ENCODE measurements around the gene ASTN2.

DNA sequence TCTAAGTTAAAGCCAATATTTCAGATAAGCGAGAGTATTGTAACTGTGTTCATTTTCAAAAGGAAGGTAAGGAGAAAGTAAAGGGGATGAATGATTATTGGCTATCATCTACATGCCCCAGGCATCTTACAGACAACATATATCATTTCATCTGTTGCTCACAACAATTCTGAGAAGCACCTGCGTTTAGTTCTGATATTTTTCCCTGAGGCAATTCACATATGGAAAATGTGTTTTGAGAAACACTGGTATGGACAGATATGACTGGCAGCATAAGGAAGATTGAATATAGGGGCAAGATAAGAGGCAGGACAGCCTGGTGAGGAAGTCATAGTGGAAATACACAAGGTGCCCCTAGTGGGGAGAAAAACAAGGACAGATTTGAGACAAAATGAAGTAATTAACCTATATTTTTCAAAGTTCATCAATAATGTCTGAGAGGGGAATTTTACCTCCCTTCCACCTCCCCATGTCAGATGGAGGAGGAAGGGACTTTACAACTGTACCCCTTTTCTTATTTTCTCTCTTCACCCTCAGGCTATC, 815.4 kb downstream of the ASTN2 start:
- TF ChIP-seq, protein P1, sequence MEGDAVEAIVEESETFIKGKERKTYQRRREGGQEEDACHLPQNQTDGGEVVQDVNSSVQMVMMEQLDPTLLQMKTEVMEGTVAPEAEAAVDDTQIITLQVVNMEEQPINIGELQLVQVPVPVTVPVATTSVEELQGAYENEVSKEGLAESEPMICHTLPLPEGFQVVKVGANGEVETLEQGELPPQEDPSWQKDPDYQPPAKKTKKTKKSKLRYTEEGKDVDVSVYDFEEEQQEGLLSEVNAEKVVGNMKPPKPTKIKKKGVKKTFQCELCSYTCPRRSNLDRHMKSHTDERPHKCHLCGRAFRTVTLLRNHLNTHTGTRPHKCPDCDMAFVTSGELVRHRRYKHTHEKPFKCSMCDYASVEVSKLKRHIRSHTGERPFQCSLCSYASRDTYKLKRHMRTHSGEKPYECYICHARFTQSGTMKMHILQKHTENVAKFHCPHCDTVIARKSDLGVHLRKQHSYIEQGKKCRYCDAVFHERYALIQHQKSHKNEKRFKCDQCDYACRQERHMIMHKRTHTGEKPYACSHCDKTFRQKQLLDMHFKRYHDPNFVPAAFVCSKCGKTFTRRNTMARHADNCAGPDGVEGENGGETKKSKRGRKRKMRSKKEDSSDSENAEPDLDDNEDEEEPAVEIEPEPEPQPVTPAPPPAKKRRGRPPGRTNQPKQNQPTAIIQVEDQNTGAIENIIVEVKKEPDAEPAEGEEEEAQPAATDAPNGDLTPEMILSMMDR (IDR thresholded peaks at IDR 0.05) = no peak
- TF ChIP-seq POLR2A (IDR thresholded peaks at IDR 0.05) (no peak), POLR2AphosphoS5 (IDR thresholded peaks at IDR 0.05) (no peak)

Measured in prostate gland (tissue), 2 donors.